PC-3 (cell line): ENCODE measurements around the gene CDKN2AIP.

Experiments
- CTCF ChIP-seq: fragments of 300-600 bp; sonication (generic); conservative IDR thresholded peaks from 2 replicates; pipeline ENCODE4 v1.5.1; 2017; ENCODE audit warnings: antibody characterized with exemption, low read depth, mild to moderate bottlenecking, low read length
- EZH2 ChIP-seq: fragments of 300-600 bp; sonication (generic); IDR thresholded peaks from one replicate; pipeline ENCODE4 v1.6.1; 2017; ENCODE audit warnings: antibody characterized with exemption, mild to moderate bottlenecking, low read length; ENCODE audit not compliant: unreplicated experiment
- EZH2phosphoT487 ChIP-seq: fragments of 300-600 bp; sonication (generic); IDR thresholded peaks from 2 replicates; pipeline ENCODE4 v1.6.1; 2018; ENCODE audit warnings: mild to moderate bottlenecking, antibody characterized with exemption, low read length, borderline replicate concordance

GRCh38 chr4:183437452-183437851 lies 7.0 kb upstream of the CDKN2AIP start:
- TF ChIP-seq EZH2 (no peak), CTCF (no peak), EZH2phosphoT487 (no peak)
